ENCODE data around the gene IL1RN. TPM values are rescaled to one million over a fixed set of nuclear protein-coding genes. Genes with fewer than 3 reads are reported as not detected.

The IL1RN gene
- polyA plus RNA-seq (2011; rRNA removed) (not detected in 2 replicates), polyA minus RNA-seq (2011; rRNA and poly(A)+ RNA removed) (not detected in 2 replicates)

GRCh38 chr2:113126845-113127645, at the start of gene IL1RN:
IL1RN (plus strand) TSS chr2:113127598; CDS start chr2:113127625, 27 bp downstream.
- CTCF ChIA-PET: interaction anchor here (3.4 to 4.1 kb wide), 2 partner anchors 11 to 263 kb away, joined by 14 to 28 read pairs; no protein-coding TSS in a partner anchor
- TF ChIP-seq CTCF (IDR thresholded peaks at IDR 0.05; ENCODE audit: insufficient read depth, low read depth, low read length): no peak
- POLR2A ChIA-PET: no interaction called here
- Histone ChIP-seq H3K4me3 (ENCODE audit: low read depth, low read length) (no peak within 1 kb of the TSS), H3K27me3 (ENCODE audit: control insufficient read depth, insufficient read depth, low read length) (no peaks in the 10 kb centered on the region; the same call in 1 of the 2 replicates), H3K36me3 (ENCODE audit: control insufficient read depth, insufficient read depth, low read length) (no peaks in the 10 kb centered on the region)
- no peak for DNase-seq (ENCODE audit: low read depth)

- Histone ChIP-seq H3K4me3 (ENCODE audit: low read depth, low read length) (no peak overlapping the region), H3K27me3 (ENCODE audit: control insufficient read depth, insufficient read depth, low read length) (peaks cover 16% of the 10 kb centered on the region), H3K36me3 (ENCODE audit: control insufficient read depth, insufficient read depth, low read length) (no peaks in the 10 kb centered on the region)
- DNase-seq (ENCODE audit: low read depth): no peak
- ChIA-PET POLR2A (no interaction called here), CTCF (interaction anchor here (0.9 to 3.1 kb wide), 4 partner anchors 9 to 121 kb away, joined by 3 to 13 read pairs (median 3); no protein-coding TSS in a partner anchor)
- no peak for TF ChIP-seq CTCF (IDR thresholded peaks at IDR 0.05; ENCODE audit: insufficient read depth, low read depth, low read length)
These were observed 49.5 kb upstream of the IL1RN start for GRCh38 chr2:113077921-113078320.

GRCh38 chr2:113078350-113078839, 49.0 kb upstream of the IL1RN start:
- no peak for TF ChIP-seq CTCF (IDR thresholded peaks at IDR 0.05; ENCODE audit: insufficient read depth, low read depth, low read length)
- H3K4me3 ChIP-seq (ENCODE audit: low read depth, low read length): no peak overlapping the region
- ChIA-PET POLR2A (no interaction called here), CTCF (interaction anchor here (0.9 to 3.1 kb wide), 5 partner anchors 9 to 120 kb away, joined by 3 to 13 read pairs (median 3); no protein-coding TSS in a partner anchor)
- H3K27me3 ChIP-seq (ENCODE audit: control insufficient read depth, insufficient read depth, low read length): peaks cover 16% of the 10 kb centered on the region
- no peaks in the 10 kb centered on the region for H3K36me3 ChIP-seq (ENCODE audit: control insufficient read depth, insufficient read depth, low read length)
- no peak for DNase-seq (ENCODE audit: low read depth)

GRCh38 chr2:113079131-113079530, 48.3 kb upstream of the IL1RN start:
- ChIA-PET CTCF (interaction anchor here (1.2 to 3.1 kb wide), 8 partner anchors 9 to 123 kb away, joined by 3 to 18 read pairs (median 10); no protein-coding TSS in a partner anchor), POLR2A (no interaction called here)
- no peak for TF ChIP-seq CTCF (IDR thresholded peaks at IDR 0.05; ENCODE audit: insufficient read depth, low read depth, low read length)
- Histone ChIP-seq H3K36me3 (ENCODE audit: control insufficient read depth, insufficient read depth, low read length) (no peaks in the 10 kb centered on the region), H3K27me3 (ENCODE audit: control insufficient read depth, insufficient read depth, low read length) (peaks cover 16% of the 10 kb centered on the region), H3K4me3 (ENCODE audit: low read depth, low read length) (no peak overlapping the region)
- DNase-seq (ENCODE audit: low read depth): no peak

- Histone ChIP-seq H3K4me3 (ENCODE audit: low read depth, low read length) (no peak overlapping the region), H3K27me3 (ENCODE audit: control insufficient read depth, insufficient read depth, low read length) (peaks cover 8% of the 10 kb centered on the region), H3K36me3 (ENCODE audit: control insufficient read depth, insufficient read depth, low read length) (no peaks in the 10 kb centered on the region)
- ChIA-PET POLR2A (interaction anchor here (0.7 kb wide), 1 partner anchor 21 kb away, joined by 3 read pairs; the partner anchor contains the start of gene IL36RN), CTCF (interaction anchor here (0.6 to 3.1 kb wide), 21 partner anchors 8 to 310 kb away, joined by 3 to 18 read pairs (median 4); no protein-coding TSS in a partner anchor)
- DNase-seq (ENCODE audit: low read depth): no peak
- peak; percentile 77 for TF ChIP-seq CTCF (IDR thresholded peaks at IDR 0.05; ENCODE audit: insufficient read depth, low read depth, low read length)
These were observed 47.3 kb upstream of the IL1RN start for GRCh38 chr2:113080134-113080533.

Measured in BJ (cell line).